Measurements from ENCODE around the gene COPE. TPM values are rescaled to one million over a fixed set of nuclear protein-coding genes. Genes with fewer than 3 reads are reported as not detected.
"Not testable (repeated sequence)": the region's sequence is repeated elsewhere in the genome, so short reads cannot be mapped to it uniquely, and the experiment has no call there.

COPE gene
- total RNA-seq, 1 donor from 2014 or later = 212 TPM

- no peak overlapping the region for H3K27ac ChIP-seq
- intact Hi-C loops (cut with DNase I) = no loop called here
- DNase-seq (ENCODE audit: extremely low spot score in 2 of 2) = no peak
- no peaks in the 10 kb centered on the region for H3K4me1 ChIP-seq
- no peaks in the 10 kb centered on the region for H3K9me3 ChIP-seq
- peaks cover 0 to 46% of the 10 kb centered on the region in 2 donors for H3K36me3 ChIP-seq
- TF ChIP-seq CTCF (IDR thresholded peaks at IDR 0.05) (no peak), POLR2AphosphoS5 (IDR thresholded peaks at IDR 0.05; ENCODE audit: insufficient read depth in 1 of 2, low read depth in 1 of 2) (no peak), POLR2A (IDR thresholded peaks at IDR 0.05) (no peak)
- no peak overlapping the region for H3K4me3 ChIP-seq
- H3K27me3 ChIP-seq = no peaks in the 10 kb centered on the region
Measured at GRCh38 chr19:18903156-18904037, 15.8 kb downstream of the COPE start.

GRCh38 chr19:18902519-18902918 is 16.7 kb downstream of the COPE start:
- H3K36me3 ChIP-seq = peaks cover 0 to 46% of the 10 kb centered on the region in 2 donors
- DNase-seq (ENCODE audit: extremely low spot score in 2 of 2); H3K9me3 ChIP-seq; intact Hi-C loops (cut with DNase I); H3K27ac ChIP-seq; H3K27me3 ChIP-seq; H3K4me1 ChIP-seq; H3K4me3 ChIP-seq: not testable (repeated sequence)

GRCh38 chr19:18901491-18901890 is 17.7 kb downstream of the COPE start:
- Histone ChIP-seq H3K4me1 (peaks cover 3% of the 10 kb centered on the region), H3K9me3 (no peaks in the 10 kb centered on the region)

GRCh38 chr19:18900700-18901481 is 18.3 kb downstream of the COPE start:
- H3K27ac ChIP-seq = no peak overlapping the region
- H3K4me1 ChIP-seq = peaks cover 7% of the 10 kb centered on the region
- DNase-seq (ENCODE audit: extremely low spot score in 2 of 2) = no peak
- intact Hi-C loops (cut with DNase I) = no loop called here
- no peak overlapping the region for H3K4me3 ChIP-seq
- no peaks in the 10 kb centered on the region for H3K9me3 ChIP-seq
- TF ChIP-seq POLR2AphosphoS5 (IDR thresholded peaks at IDR 0.05; ENCODE audit: insufficient read depth in 1 of 2, low read depth in 1 of 2) = no peak
- TF ChIP-seq POLR2A (IDR thresholded peaks at IDR 0.05) = no peak
- TF ChIP-seq CTCF (IDR thresholded peaks at IDR 0.05) = no peak
- H3K27me3 ChIP-seq = no peaks in the 10 kb centered on the region
- H3K36me3 ChIP-seq = peaks cover 0 to 30% of the 10 kb centered on the region in 2 donors

More at GRCh38 chr19:18901491-18901890, 17.7 kb downstream of the COPE start:
- Histone ChIP-seq H3K27ac (no peak overlapping the region), H3K36me3 (peaks cover 0 to 36% of the 10 kb centered on the region in 2 donors), H3K4me3 (no peak overlapping the region), H3K27me3 (no peaks in the 10 kb centered on the region)
- DNase-seq (ENCODE audit: extremely low spot score in 2 of 2) = no peak
- TF ChIP-seq POLR2AphosphoS5 (IDR thresholded peaks at IDR 0.05; ENCODE audit: insufficient read depth in 1 of 2, low read depth in 1 of 2) (no peak), POLR2A (IDR thresholded peaks at IDR 0.05) (no peak), CTCF (IDR thresholded peaks at IDR 0.05) (no peak)
- intact Hi-C loops (cut with DNase I) = no loop called here

GRCh38 chr19:18899624-18900560 is 19.3 kb downstream of the COPE start:
- H3K4me3 ChIP-seq = no peak overlapping the region

More at GRCh38 chr19:18899624-18900560, 19.3 kb downstream of the COPE start:
- intact Hi-C loops (cut with DNase I) = no loop called here
- H3K9me3 ChIP-seq = no peaks in the 10 kb centered on the region
- H3K27me3 ChIP-seq = no peaks in the 10 kb centered on the region
- TF ChIP-seq POLR2A (IDR thresholded peaks at IDR 0.05) = no peak
- no peak for TF ChIP-seq CTCF (IDR thresholded peaks at IDR 0.05)
- no peak for TF ChIP-seq POLR2AphosphoS5 (IDR thresholded peaks at IDR 0.05; ENCODE audit: insufficient read depth in 1 of 2, low read depth in 1 of 2)
- H3K27ac ChIP-seq = no peak overlapping the region
- DNase-seq (ENCODE audit: extremely low spot score in 2 of 2) = no peak
- peaks cover 0 to 23% of the 10 kb centered on the region in 2 donors for H3K36me3 ChIP-seq
- H3K4me1 ChIP-seq = peaks cover 15% of the 10 kb centered on the region
